Keratinocyte (primary cell): ENCODE results near the gene ABR. TPM values are rescaled to one million over a fixed set of nuclear protein-coding genes. Genes with fewer than 3 reads are reported as not detected.
"Not testable (repeated sequence)": the region's sequence is repeated elsewhere in the genome, so short reads cannot be mapped to it uniquely, and the experiment has no call there.

Experiments used
- DNase-seq: peaks from one replicate; pipeline ENCODE4 v3.0.0-alpha.2; 2011; ENCODE audit warnings: low read depth, missing footprints, low spot score
- FAIRE-seq: peaks from 2 replicates; lab custom pipeline; 2011; peaks lifted over from hg19 to GRCh38; lab: Jason Lieb, UNC
- H2AFZ ChIP-seq: 2 replicates; pipeline ENCODE4 v1.6.0; 2012; ENCODE audit warnings: low read length, control low read depth, inconsistent platforms; ENCODE audit not compliant: control insufficient read depth
- H3K27ac ChIP-seq: 2 replicates; pipeline ENCODE4 v1.5.1; 2011; ENCODE audit warnings: low read length; ENCODE audit not compliant: control insufficient read depth, insufficient read depth
- H3K27me3 ChIP-seq: 3 replicates; pipeline ENCODE4 v1.6.0; 2011; ENCODE audit warnings: low read length; ENCODE audit not compliant: control insufficient read depth, insufficient read depth; ENCODE audit errors: extremely low read depth
- H3K36me3 ChIP-seq, 2 experiments: 2 replicates in 1 of 2; 3 replicates in 1 of 2; pipeline ENCODE4 v1.5.1; 2011; ENCODE audit warnings: low read length in 2 of 2, mild to moderate bottlenecking in 1 of 2; ENCODE audit not compliant: control insufficient read depth in 2 of 2, insufficient read depth in 2 of 2; ENCODE audit errors: extremely low read depth in 1 of 2
- H3K4me1 ChIP-seq: 3 replicates; pipeline ENCODE4 v1.5.1; 2011; ENCODE audit warnings: low read length; ENCODE audit not compliant: control insufficient read depth, insufficient read depth; ENCODE audit errors: extremely low read depth
- H3K4me2 ChIP-seq: 3 replicates; pipeline ENCODE4 v1.6.0; 2011; ENCODE audit warnings: low read depth, low read length; ENCODE audit not compliant: control insufficient read depth, insufficient read depth; ENCODE audit errors: extremely low read depth
- H3K4me3 ChIP-seq, 3 experiments: fragments of 200-600 bp in 1 of 3; sonication (generic) in 1 of 3; 2 replicates in 2 of 3; 3 replicates in 1 of 3; pipeline ENCODE4 v1.5.1; 2011 to 2016; ENCODE audit warnings: low read length in 3 of 3, mild to moderate bottlenecking in 3 of 3, control low read depth in 2 of 3, inconsistent platforms in 1 of 3, low read depth in 1 of 3, mixed read lengths in 1 of 3, mixed run types in 1 of 3, moderate library complexity in 1 of 3; ENCODE audit not compliant: control insufficient read depth in 2 of 3, insufficient read depth in 2 of 3; ENCODE audit errors: extremely low read depth in 1 of 3
- H3K79me2 ChIP-seq: 2 replicates; pipeline ENCODE4 v1.6.0; 2012; ENCODE audit warnings: low read length; ENCODE audit not compliant: control insufficient read depth, insufficient read depth
- H3K9ac ChIP-seq: 3 replicates; pipeline ENCODE4 v1.6.0; 2011; ENCODE audit warnings: low read length; ENCODE audit not compliant: control insufficient read depth, insufficient read depth; ENCODE audit errors: extremely low read depth
- H3K9me1 ChIP-seq: 3 replicates; pipeline ENCODE4 v1.6.0; 2011; ENCODE audit warnings: low read length; ENCODE audit not compliant: control insufficient read depth, insufficient read depth; ENCODE audit errors: extremely low read depth
- H3K9me3 ChIP-seq: 2 replicates; pipeline ENCODE4 v1.5.1; 2012; ENCODE audit warnings: low read depth, low read length; ENCODE audit not compliant: control insufficient read depth
- H4K20me1 ChIP-seq: 3 replicates; pipeline ENCODE4 v1.6.0; 2011; ENCODE audit warnings: low read length; ENCODE audit not compliant: control insufficient read depth, insufficient read depth; ENCODE audit errors: extremely low read depth
- EZH2 ChIP-seq: IDR thresholded peaks from one replicate; pipeline ENCODE4 v1.6.1; 2012; ENCODE audit warnings: inconsistent platforms, mild to moderate bottlenecking, low read length, moderate library complexity
- dilution Hi-C: fragments of 300-500 bp; cut with MboI; formaldehyde crosslinking; loops from one replicate; pipeline ENCODE4 v1.7.0; 2020; ENCODE audit warnings: low sequenced_read_pairs; ENCODE audit not compliant: extremely low pct_ligation_motif_present
- polyA plus RNA-seq, 5 experiments: library from polyadenylated mRNA; depleted of rRNA in 3 of 5; stranded (reverse) in 3 of 5; stranded (forward) in 1 of 5; unstranded in 1 of 5; fragments of >200 nt; gene quantifications; 1 replicate in 1 of 5; 2 replicates in 3 of 5; 3 replicates in 1 of 5; pipeline versions ENCODE4 v1.2.1 to v1.2.3, GENCODE V29; 2011 to 2012; ENCODE audit warnings: missing spikeins in 2 of 5, low read depth in 1 of 5, low replicate concordance in 1 of 5
- TF ChIP-seq, protein P1 (sequence below), 3 experiments: IDR thresholded peaks in 1 of 3; conservative IDR thresholded peaks in 1 of 3; optimal IDR thresholded peaks in 1 of 3; 2 replicates in 2 of 3; 3 replicates in 1 of 3; pipeline versions ENCODE3 to v1.5.1; 2011; ENCODE audit warnings: low read length in 3 of 3, mild to moderate bottlenecking in 3 of 3, moderate library complexity in 2 of 3, control low read depth in 1 of 3, inconsistent platforms in 1 of 3; ENCODE audit not compliant: insufficient read depth in 2 of 3; ENCODE audit errors: extremely low read depth in 1 of 3

ABR gene
- polyA plus RNA-seq, 1 donor (not counting 4 experiments of a cell fraction or from before 2014, with no cell fraction given), result 17.3 TPM

DNA sequence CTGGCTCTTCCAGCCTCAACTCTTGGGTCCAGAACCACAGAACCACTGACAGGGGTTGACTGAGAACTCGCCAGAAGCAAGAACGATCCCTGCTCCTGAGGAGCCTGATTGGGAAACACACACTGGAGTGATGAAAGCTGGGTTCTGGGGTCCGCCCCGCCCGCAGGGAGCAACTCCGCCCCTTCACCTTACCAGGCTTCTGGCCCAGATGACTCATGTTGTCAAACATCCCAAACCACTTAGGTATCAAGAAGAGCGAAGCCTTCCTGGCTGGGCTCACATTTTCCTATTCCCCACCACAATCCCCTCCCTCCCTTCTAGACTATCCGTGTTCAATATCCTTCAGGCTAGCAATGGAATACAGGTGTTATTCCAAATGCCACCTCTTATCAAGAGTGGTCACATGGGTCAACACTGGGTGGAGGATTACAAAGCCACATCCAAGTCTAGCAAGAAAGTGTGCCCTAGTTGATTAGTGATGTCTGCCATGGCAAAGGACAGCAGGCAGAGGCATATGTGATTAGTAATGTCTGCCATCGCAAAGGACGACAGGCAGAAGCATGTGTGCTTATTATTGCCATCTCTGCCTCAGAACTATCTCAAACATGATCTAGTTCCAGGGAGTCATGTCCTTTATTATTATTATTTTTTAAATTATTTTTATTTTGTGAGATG is 112.4 kb downstream of the ABR start:
- Histone ChIP-seq H3K79me2 (no peaks in the 10 kb centered on the region), H3K36me3 (peaks cover 0 to 6% of the 10 kb centered on the region in 2 experiments), H4K20me1 (no peaks in the 10 kb centered on the region), H3K4me3 (no peak overlapping the region), H2AFZ (no peak overlapping the region), H3K27ac (no peak overlapping the region), H3K9me1 (no peaks in the 10 kb centered on the region), H3K4me1 (peaks cover 6% of the 10 kb centered on the region), H3K27me3 (no peaks in the 10 kb centered on the region), H3K9ac (no peak overlapping the region), H3K4me2 (peak overlapping the region; percentile 27), H3K9me3 (no peaks in the 10 kb centered on the region)
- TF ChIP-seq, protein P1, sequence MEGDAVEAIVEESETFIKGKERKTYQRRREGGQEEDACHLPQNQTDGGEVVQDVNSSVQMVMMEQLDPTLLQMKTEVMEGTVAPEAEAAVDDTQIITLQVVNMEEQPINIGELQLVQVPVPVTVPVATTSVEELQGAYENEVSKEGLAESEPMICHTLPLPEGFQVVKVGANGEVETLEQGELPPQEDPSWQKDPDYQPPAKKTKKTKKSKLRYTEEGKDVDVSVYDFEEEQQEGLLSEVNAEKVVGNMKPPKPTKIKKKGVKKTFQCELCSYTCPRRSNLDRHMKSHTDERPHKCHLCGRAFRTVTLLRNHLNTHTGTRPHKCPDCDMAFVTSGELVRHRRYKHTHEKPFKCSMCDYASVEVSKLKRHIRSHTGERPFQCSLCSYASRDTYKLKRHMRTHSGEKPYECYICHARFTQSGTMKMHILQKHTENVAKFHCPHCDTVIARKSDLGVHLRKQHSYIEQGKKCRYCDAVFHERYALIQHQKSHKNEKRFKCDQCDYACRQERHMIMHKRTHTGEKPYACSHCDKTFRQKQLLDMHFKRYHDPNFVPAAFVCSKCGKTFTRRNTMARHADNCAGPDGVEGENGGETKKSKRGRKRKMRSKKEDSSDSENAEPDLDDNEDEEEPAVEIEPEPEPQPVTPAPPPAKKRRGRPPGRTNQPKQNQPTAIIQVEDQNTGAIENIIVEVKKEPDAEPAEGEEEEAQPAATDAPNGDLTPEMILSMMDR (optimal IDR thresholded peaks at IDR 0.05 in 1 of 3, IDR thresholded peaks at IDR 0.05 in 1 of 3, conservative IDR thresholded peaks at IDR 0.05 in 1 of 3; ENCODE audit: extremely low read depth in 1 of 3, insufficient read depth in 2 of 3, low read length in 3 of 3), result no peak
- no peak for TF ChIP-seq EZH2
- DNase-seq, result no peak
- dilution Hi-C loops, result no loop called here
- no peak for FAIRE-seq

DNA sequence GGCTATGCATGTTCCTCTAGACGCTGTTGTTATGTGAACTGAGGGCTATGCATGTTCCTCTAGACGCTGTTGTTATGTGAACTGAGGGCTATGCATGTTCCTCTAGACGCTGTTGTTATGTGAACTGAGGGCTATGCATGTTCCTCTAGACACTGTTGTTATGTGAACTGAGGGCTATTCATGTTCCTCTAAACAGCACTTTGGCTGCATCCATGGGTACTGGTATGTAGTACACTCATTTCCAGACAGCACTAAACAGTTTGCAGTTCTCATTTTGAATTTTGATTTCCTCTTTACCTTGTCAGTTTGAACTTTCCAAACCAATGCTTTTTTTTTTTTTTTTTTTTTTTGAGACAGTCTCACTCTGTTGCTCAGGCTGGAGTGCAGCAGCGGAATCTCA is 114.4 kb downstream of the ABR start:
- H3K36me3 ChIP-seq, FAIRE-seq, H3K4me2 ChIP-seq, H3K79me2 ChIP-seq, DNase-seq, H3K9me3 ChIP-seq, H3K27me3 ChIP-seq, H3K27ac ChIP-seq, H2AFZ ChIP-seq, H3K4me3 ChIP-seq, dilution Hi-C loops, H3K9ac ChIP-seq, H4K20me1 ChIP-seq, H3K9me1 ChIP-seq: not testable (repeated sequence)
- peaks cover 15% of the 10 kb centered on the region for H3K4me1 ChIP-seq

GRCh38 chr17:1060991-1061390 is 118.8 kb downstream of the ABR start:
- H3K9ac ChIP-seq, result no peak overlapping the region
- dilution Hi-C loops, result no loop called here
- FAIRE-seq, result no peak

More at GRCh38 chr17:1060991-1061390, 118.8 kb downstream of the ABR start:
- Histone ChIP-seq H3K9me3 (no peaks in the 10 kb centered on the region), H2AFZ (no peak overlapping the region), H3K4me3 (no peak overlapping the region), H3K4me2 (no peak overlapping the region), H3K4me1 (peaks cover 9% of the 10 kb centered on the region), H3K27ac (peak overlapping the region; percentile 18), H4K20me1 (no peaks in the 10 kb centered on the region), H3K79me2 (no peaks in the 10 kb centered on the region), H3K27me3 (no peaks in the 10 kb centered on the region), H3K36me3 (peaks cover 9 to 11% of the 10 kb centered on the region in 2 experiments), H3K9me1 (no peaks in the 10 kb centered on the region)
- no peak for TF ChIP-seq EZH2
- TF ChIP-seq, protein P1 (optimal IDR thresholded peaks at IDR 0.05 in 1 of 3, IDR thresholded peaks at IDR 0.05 in 1 of 3, conservative IDR thresholded peaks at IDR 0.05 in 1 of 3; ENCODE audit: extremely low read depth in 1 of 3, insufficient read depth in 2 of 3, low read length in 3 of 3), result no peak
- peak; percentile 78 for DNase-seq
